Progenitor cell of endocrine pancreas (in vitro differentiated cells): Measurements from ENCODE around the gene IP6K1. TPM values are rescaled to one million over a fixed set of nuclear protein-coding genes. Genes with fewer than 3 reads are reported as not detected.

Source experiments
- DNase-seq: peaks from one replicate; pipeline ENCODE4 v3.0.0; 2021; ENCODE audit warnings: low spot score; ENCODE audit not compliant: unreplicated experiment
- H3K27ac Mint-ChIP-seq: 2 replicates; pipeline ENCODE4 v1.8.0; 2021; ENCODE audit warnings: mild to moderate bottlenecking, moderate library complexity, mixed read lengths
- H3K27me3 Mint-ChIP-seq: 2 replicates; pipeline ENCODE4 v1.8.0; 2021; ENCODE audit warnings: mixed read lengths
- H3K36me3 Mint-ChIP-seq: 2 replicates; pipeline ENCODE4 v1.8.0; 2022; ENCODE audit warnings: mixed read lengths; ENCODE audit not compliant: insufficient read depth
- H3K4me1 Mint-ChIP-seq: 2 replicates; pipeline ENCODE4 v1.8.0; 2021; ENCODE audit warnings: low read depth, mixed read lengths
- H3K4me3 Mint-ChIP-seq: 2 replicates; pipeline ENCODE4 v1.8.0; 2021; ENCODE audit warnings: low read depth, mild to moderate bottlenecking, moderate library complexity, mixed read lengths
- H3K9me3 Mint-ChIP-seq: 2 replicates; pipeline ENCODE4 v1.8.0; 2021; ENCODE audit warnings: low read depth, mixed read lengths
- total RNA-seq: library from RNA; stranded (reverse); gene quantifications from 2 replicates; pipeline ENCODE4 v1.2.1, GENCODE V29; 2021
- TF ChIP-seq, protein P1 (sequence below): fragments of 200-600 bp; sonication (generic); IDR thresholded peaks from one replicate; pipeline ENCODE4 v1.5.0; 2021; ENCODE audit warnings: antibody characterized with exemption, mild to moderate bottlenecking; ENCODE audit not compliant: unreplicated experiment

Gene IP6K1
- total RNA-seq, 1 donor from 2014 or later = 46.3 TPM

- Mint-ChIP-seq H3K4me3 (no peak overlapping the region), H3K36me3 (no peaks in the 10 kb centered on the region), H3K27ac (no peak overlapping the region), H3K27me3 (peaks cover 7% of the 10 kb centered on the region), H3K9me3 (no peaks in the 10 kb centered on the region), H3K4me1 (no peaks in the 10 kb centered on the region)
- DNase-seq = no peak
- TF ChIP-seq, protein P1, sequence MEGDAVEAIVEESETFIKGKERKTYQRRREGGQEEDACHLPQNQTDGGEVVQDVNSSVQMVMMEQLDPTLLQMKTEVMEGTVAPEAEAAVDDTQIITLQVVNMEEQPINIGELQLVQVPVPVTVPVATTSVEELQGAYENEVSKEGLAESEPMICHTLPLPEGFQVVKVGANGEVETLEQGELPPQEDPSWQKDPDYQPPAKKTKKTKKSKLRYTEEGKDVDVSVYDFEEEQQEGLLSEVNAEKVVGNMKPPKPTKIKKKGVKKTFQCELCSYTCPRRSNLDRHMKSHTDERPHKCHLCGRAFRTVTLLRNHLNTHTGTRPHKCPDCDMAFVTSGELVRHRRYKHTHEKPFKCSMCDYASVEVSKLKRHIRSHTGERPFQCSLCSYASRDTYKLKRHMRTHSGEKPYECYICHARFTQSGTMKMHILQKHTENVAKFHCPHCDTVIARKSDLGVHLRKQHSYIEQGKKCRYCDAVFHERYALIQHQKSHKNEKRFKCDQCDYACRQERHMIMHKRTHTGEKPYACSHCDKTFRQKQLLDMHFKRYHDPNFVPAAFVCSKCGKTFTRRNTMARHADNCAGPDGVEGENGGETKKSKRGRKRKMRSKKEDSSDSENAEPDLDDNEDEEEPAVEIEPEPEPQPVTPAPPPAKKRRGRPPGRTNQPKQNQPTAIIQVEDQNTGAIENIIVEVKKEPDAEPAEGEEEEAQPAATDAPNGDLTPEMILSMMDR = no peak
Measured at GRCh38 chr3:49791571-49791970, 5.2 kb upstream of the IP6K1 start.

DNA sequence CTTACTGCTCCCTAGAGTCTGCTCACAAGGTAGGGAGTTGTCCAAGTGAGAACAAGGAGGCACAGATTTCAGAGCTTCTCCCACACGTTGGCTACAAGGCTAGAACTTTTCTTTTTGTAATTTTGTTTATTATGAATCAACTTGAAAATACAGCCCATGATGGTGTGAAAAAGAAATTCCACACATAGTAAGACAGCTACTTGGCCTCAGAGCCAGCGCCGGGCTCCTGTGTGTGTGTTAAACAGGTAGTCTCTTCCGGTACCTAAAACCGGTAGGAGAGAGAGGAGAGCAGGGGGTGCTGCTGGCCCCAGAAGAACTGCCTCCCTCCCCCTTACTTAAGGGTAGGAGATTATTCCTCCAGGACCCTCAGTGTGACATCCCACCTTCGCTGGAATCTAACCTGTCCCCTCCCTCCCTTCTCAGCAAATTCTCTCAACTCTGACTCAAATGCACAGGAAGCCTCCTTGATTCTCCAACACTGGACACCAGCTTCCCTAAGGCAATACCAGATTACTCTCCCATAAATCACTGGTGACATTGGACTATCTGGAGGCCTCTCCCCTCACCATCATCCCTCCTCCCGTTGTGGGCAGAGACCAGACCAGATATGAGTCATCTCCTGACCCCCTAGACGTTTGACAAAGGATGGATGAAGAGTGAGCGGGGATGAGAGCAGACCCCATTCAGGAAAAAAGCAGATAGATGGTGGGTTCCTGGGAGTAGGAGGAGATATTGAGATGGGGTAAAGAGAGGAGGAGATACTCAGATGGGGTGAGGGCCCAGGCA lies 4.5 kb upstream of the IP6K1 start:
- DNase-seq = no peak
- Mint-ChIP-seq H3K4me3 (no peak overlapping the region), H3K27me3 (peaks cover 7% of the 10 kb centered on the region), H3K4me1 (peaks cover under 1% of the 10 kb centered on the region), H3K36me3 (no peaks in the 10 kb centered on the region), H3K27ac (no peak overlapping the region), H3K9me3 (no peaks in the 10 kb centered on the region)
- TF ChIP-seq, protein P1 = no peak

GRCh38 chr3:49788056-49788455 lies 1.7 kb upstream of the IP6K1 start:
- no peaks in the 10 kb centered on the region for H3K9me3 Mint-ChIP-seq
- TF ChIP-seq, protein P1 = no peak
- no peak for DNase-seq
- H3K27ac Mint-ChIP-seq = no peak overlapping the region
- H3K4me1 Mint-ChIP-seq = peaks cover 8% of the 10 kb centered on the region
- H3K4me3 Mint-ChIP-seq = no peak overlapping the region
- peaks cover 5% of the 10 kb centered on the region for H3K36me3 Mint-ChIP-seq
- peaks cover 7% of the 10 kb centered on the region for H3K27me3 Mint-ChIP-seq

DNA sequence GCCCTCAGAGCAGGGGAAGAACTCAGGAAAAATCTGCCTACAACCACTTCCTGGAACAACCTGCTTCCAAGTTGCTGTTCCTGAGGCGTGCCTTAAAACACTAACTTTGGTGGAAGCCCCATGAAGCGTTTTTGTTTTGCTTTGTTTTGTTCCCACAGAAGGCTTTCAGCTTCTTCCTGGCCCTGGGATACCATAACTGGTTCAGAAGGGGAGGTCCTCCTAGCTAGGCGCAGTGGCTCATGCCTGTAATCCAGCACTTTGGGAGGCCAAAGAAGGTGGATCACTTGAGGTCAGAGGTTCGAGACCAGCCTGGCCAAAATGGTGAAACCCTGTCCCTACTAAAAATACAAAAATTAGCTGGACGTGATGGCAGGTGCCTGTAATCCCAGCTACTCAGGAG lies 1.2 kb upstream of the IP6K1 start:
- DNase-seq = no peak
- Mint-ChIP-seq H3K27me3 (peaks cover 5% of the 10 kb centered on the region), H3K36me3 (peaks cover 5% of the 10 kb centered on the region), H3K4me3 (no peak overlapping the region), H3K9me3 (no peaks in the 10 kb centered on the region), H3K27ac (no peak overlapping the region), H3K4me1 (peaks cover 8% of the 10 kb centered on the region)
- TF ChIP-seq, protein P1 = no peak

GRCh38 chr3:49787182-49787464 lies 781 bp upstream of the IP6K1 start:
- H3K36me3 Mint-ChIP-seq = peaks cover 7% of the 10 kb centered on the region
- TF ChIP-seq, protein P1 = no peak
- DNase-seq = no peak
- no peaks in the 10 kb centered on the region for H3K9me3 Mint-ChIP-seq
- peaks cover 8% of the 10 kb centered on the region for H3K4me1 Mint-ChIP-seq
- H3K4me3 Mint-ChIP-seq = peak overlapping the region; percentile 89
- peak overlapping the region; percentile 97 for H3K27ac Mint-ChIP-seq
- peaks cover 5% of the 10 kb centered on the region for H3K27me3 Mint-ChIP-seq
